Natural killer cell treated with Interleukin-12 subunit alpha and Interleukin-12 subunit beta and Interleukin-15 and Interleukin-18, amount 100 ng/mL, for 72 hours (primary cell): ENCODE results near the gene GALR2. TPM values are rescaled to one million over a fixed set of nuclear protein-coding genes. Genes with fewer than 3 reads are reported as not detected.
"Not testable (repeated sequence)": the region's sequence is repeated elsewhere in the genome, so short reads cannot be mapped to it uniquely, and the experiment has no call there.

Experiments used
- ATAC-seq, 2 donors: fragments of 150-1000 bp; cut with Tn5 transposase in 1 of 2; sonication (Bioruptor Pico), chemical (Tn5 transposase) in 1 of 2; 2 replicates each; pipeline ENCODE4 v1.10.0; 2021
- DNase-seq: peaks from one replicate; pipeline ENCODE4 v3.0.0; 2022; ENCODE audit warnings: low spot score
- H3K27ac Mint-ChIP-seq, 2 donors: 1 replicate in 1 of 2; 2 replicates in 1 of 2; pipeline ENCODE4 v1.8.0; 2022; ENCODE audit warnings: mixed read lengths in 2 of 2, mild to moderate bottlenecking in 1 of 2, moderate library complexity in 1 of 2
- H3K27me3 Mint-ChIP-seq, 2 donors: 1 replicate in 1 of 2; 2 replicates in 1 of 2; pipeline ENCODE4 v1.8.0; 2022; ENCODE audit warnings: mixed read lengths in 2 of 2
- H3K36me3 Mint-ChIP-seq: one replicate; pipeline ENCODE4 v1.8.0; 2022; ENCODE audit warnings: mixed read lengths
- H3K4me1 Mint-ChIP-seq, 2 donors: 1 replicate in 1 of 2; 2 replicates in 1 of 2; pipeline ENCODE4 v1.8.0; 2022; ENCODE audit warnings: low read depth in 2 of 2, mixed read lengths in 2 of 2, mild to moderate bottlenecking in 1 of 2
- H3K4me3 Mint-ChIP-seq: one replicate; pipeline ENCODE4 v1.8.0; 2022; ENCODE audit warnings: mixed read lengths
- H3K9me3 Mint-ChIP-seq: 2 replicates; pipeline ENCODE4 v1.8.0; 2022; ENCODE audit warnings: mixed read lengths
- total RNA-seq, 2 donors: library from RNA; stranded (reverse); gene quantifications; one replicate each; pipeline ENCODE4 v1.2.3, GENCODE V29; 2022

Gene GALR2
- total RNA-seq, 2 donors from 2014 or later = 0.21 to 0.75 TPM

DNA sequence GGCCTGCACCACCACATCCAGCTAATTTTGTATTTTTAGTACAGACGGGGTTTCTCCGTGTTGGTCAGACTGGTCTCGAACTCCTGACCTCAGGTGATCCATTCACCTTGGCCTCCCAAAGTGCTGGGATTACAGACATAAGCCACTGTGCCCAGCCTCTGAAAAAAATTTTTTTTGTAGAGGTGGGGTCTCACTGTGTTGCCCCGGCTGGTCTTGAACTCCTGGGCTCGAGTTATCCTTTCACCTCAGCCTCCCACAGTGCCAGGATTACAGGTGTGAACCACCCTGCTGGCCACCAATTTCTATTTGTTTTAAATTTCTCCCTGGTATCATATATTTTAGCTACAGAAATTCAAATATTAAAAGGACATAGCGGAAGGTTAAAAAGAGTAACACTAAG lies 16.3 kb upstream of the GALR2 start:
- not testable (repeated sequence) for H3K27ac Mint-ChIP-seq, DNase-seq, H3K4me3 Mint-ChIP-seq, ATAC-seq, H3K9me3 Mint-ChIP-seq, H3K27me3 Mint-ChIP-seq, H3K4me1 Mint-ChIP-seq
- peaks cover 22% of the 10 kb centered on the region for H3K36me3 Mint-ChIP-seq

DNA sequence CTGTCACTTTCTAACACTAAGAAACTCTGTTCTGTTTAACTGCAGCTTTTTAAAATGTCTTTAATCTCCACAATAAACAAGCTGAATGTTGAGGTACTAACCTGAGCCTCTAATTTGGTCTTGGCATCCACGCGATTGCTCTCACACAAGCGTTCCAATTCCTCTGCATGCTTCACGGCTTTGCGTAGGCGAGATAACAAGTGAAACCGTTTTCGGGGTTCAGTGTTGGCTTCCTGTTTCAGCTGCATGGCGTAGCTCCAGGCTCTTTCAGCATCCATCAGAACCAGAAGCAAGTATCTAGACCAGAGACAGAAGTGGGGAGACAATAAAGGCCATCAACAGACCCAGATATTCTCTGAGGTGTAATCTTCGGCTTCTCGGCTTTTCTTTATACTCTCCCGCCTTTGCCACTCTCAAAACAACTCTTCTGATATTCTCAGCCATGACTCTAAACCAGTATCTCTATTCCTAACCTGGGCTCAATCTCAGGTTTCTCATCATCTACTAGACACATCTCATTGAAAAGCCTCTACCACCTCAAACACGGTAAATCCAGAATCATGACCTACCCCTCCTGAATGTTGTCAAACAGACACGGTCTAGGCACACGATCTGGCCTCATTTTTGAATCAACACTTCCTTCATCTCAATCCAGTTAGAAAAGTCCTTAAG lies 10.6 kb upstream of the GALR2 start:
- Mint-ChIP-seq H3K27ac (peak overlapping the region; percentile 15 to 39), H3K9me3 (no peaks in the 10 kb centered on the region), H3K4me3 (no peak overlapping the region), H3K36me3 (peaks cover 33% of the 10 kb centered on the region), H3K4me1 (peaks cover 6 to 9% of the 10 kb centered on the region in 2 donors), H3K27me3 (no peaks in the 10 kb centered on the region)
- DNase-seq (no peak), ATAC-seq (no peak)

DNA sequence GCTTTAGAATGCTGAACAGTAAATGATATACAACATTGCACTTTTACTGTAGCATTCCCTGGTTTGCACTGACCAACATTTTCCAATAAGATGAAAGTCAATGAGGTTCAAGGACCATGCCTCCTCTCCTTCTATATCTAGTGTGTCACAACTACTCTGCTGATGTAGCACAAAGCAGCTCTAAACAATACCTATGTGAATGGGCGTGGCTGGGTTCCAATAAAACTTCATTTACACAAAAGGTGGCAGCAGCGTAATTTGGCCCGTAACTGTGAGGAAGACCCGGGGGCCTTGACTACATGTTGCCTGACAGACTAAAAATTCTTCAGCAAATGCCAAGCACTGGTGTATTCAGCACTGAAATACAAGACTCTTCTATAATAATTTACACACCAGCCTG lies 8.8 kb upstream of the GALR2 start:
- Mint-ChIP-seq H3K4me3 (no peak overlapping the region), H3K9me3 (no peaks in the 10 kb centered on the region), H3K27me3 (no peaks in the 10 kb centered on the region), H3K4me1 (peaks cover 12% of the 10 kb centered on the region in 2 donors), H3K27ac (no peak overlapping the region), H3K36me3 (peaks cover 27% of the 10 kb centered on the region)
- DNase-seq (no peak), ATAC-seq (no peak)

DNA sequence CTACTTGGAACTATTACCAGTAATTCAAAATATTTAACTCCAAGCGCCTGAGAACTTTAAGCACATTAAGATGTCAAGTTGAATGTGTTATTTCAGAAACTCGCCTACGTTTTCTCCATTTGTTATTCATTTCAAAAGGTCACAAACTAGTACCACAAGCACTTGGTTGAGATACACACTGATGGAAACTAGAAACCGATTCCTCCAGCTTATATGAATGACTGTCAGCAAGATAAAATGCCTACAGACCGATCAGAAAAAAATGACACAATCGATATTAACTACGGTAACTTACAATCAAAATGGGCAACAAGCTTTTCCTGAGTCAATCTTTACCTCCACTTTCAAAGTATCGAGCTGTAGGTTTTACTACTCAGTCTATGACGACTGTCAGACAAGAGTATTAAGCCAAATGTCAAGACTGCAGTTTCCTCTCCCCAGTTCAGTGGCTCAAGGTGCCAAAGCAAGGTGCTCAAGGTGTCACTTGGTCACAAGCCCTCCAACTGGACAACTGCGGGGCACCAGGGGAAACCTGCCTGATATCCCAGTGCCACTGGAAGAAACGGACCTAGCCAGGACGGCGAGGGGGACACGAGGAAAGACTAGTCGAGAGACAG lies 2.9 kb upstream of the GALR2 start:
- Mint-ChIP-seq H3K36me3 (peaks cover 13% of the 10 kb centered on the region), H3K9me3 (no peaks in the 10 kb centered on the region), H3K4me3 (peak overlapping the region; percentile 98), H3K27me3 (peaks cover 10 to 13% of the 10 kb centered on the region in 2 donors), H3K4me1 (peaks cover 21 to 28% of the 10 kb centered on the region in 2 donors), H3K27ac (peak overlapping the region; percentile 95 to 97)
- peak in 1 of 2 donors; percentile 2 for ATAC-seq
- no peak for DNase-seq

DNA sequence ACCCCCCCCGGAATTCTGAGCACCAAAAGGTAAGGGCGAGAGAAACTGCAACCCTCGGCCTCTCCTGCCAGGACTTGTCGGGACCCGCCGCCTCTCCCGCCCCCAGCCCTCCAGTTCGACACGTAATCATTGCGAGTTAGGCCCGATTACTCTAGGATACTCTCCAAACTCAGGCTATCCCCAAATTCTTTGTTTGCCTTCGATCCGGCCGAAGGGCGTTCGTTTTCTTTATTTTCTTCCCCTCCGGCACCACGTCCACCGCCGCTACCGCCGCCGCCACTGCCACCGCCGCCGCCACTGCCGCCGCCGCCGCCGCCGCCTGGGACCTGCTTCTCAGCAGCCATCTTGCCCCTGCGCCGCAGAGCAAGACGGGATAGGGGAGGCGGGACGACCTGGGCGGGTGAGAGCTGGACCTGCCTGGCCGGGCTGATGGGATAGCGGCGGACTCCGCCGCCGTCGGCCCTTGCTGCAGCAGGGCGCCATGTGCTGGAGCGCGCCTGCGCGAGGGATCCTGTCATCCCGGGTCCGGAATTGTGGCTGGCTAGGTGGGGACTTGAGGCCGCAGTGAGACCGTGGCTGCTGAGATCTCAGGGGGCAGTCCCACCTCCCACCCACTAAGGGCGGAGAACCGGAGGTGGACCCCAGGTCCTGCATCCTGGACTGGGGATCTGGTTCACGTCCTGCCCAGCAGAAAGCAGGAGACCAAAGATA lies 2.3 kb upstream of the GALR2 start, which contains the start of gene SRP68:
TSS of gene SRP68 (minus strand) at position 370 of the 711 bp plus-strand sequence. CDS start at position 344, 26 bp downstream.
- H3K4me1 Mint-ChIP-seq = peaks cover 26 to 33% of the 10 kb centered on the region in 2 donors
- peak within 1 kb of the TSS; percentile 95 to 97 for H3K27ac Mint-ChIP-seq
- peak within 1 kb of the TSS; percentile 98 for H3K4me3 Mint-ChIP-seq
- DNase-seq = peak; percentile 93
- ATAC-seq = peak; percentile 98 to 99
- peaks cover 17 to 20% of the 10 kb centered on the region in 2 donors for H3K27me3 Mint-ChIP-seq
- no peaks in the 10 kb centered on the region for H3K9me3 Mint-ChIP-seq
- H3K36me3 Mint-ChIP-seq = peaks cover 8% of the 10 kb centered on the region

DNA sequence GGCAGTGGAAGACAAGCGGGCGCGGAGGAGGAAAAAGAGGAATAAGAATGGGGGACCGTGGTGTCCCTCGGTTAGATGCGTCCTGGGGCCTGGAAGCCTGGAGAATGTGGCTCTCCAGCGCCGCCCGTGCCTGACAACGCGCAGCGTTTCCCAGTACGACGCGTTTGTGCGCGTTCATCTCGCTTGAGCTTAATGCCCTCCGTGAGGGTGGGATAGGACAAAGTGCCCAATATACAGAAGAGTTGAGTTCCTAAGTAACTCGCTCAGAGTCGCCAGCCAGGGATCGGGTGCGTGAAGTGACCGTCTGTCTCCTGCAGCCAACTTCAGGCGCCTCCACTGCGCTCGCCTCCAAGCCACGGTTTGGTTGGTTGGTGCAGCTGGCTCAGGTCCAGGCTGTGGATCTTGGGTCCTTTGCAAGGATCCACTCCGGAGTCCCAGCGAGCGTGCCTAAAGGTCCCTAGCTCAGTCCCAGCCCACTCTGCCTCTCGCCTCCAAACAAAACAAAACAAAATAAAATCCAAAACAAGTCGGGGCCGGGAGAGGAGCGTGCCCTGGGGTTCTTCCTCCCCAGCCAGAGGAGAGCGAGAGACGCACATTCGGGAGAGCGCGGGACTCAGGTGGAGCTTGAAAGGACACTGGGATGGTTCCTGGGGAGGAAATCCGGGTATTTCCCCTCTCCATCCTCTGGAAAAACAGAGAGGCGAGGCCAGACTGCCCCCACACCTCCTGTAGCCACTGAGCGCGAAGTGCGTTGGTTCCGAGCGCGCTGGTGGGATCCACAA lies 974 bp downstream of the GALR2 start:
- H3K9me3 Mint-ChIP-seq = no peaks in the 10 kb centered on the region
- ATAC-seq (no peak), DNase-seq (no peak)
- peaks cover 28 to 29% of the 10 kb centered on the region in 2 donors for H3K4me1 Mint-ChIP-seq
- H3K27me3 Mint-ChIP-seq = peaks cover 25 to 38% of the 10 kb centered on the region in 2 donors
- no peak overlapping the region for H3K4me3 Mint-ChIP-seq
- peaks cover 7% of the 10 kb centered on the region for H3K36me3 Mint-ChIP-seq
- H3K27ac Mint-ChIP-seq = no peak overlapping the region

DNA sequence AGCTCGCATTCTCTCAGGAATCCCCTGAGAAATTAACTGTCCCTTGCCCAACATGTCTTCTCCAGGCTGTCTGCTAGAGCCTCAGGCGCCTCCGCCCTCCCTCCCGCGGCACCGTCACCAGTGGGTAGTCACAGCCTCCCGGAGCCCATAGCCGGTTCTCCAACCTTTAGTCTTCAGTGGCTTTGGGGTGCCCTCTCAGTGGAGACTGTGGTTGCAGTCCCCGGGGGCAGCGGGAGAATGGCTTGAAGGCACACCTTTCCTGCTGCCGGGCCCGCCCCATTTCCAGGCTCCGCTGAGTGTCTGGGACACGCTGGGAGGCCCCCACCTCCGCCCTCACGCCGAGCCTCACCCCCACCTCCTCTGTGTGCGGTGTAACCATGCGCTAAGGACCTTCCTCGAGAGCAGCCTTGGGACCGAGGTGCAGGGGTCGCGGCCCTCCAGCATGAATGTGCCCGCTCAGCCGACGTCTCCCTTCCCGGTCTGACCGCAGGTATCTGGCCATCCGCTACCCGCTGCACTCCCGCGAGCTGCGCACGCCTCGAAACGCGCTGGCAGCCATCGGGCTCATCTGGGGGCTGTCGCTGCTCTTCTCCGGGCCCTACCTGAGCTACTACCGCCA lies 1.7 kb downstream of the GALR2 start:
- Mint-ChIP-seq H3K4me3 (no peak overlapping the region), H3K27ac (no peak overlapping the region)

DNA sequence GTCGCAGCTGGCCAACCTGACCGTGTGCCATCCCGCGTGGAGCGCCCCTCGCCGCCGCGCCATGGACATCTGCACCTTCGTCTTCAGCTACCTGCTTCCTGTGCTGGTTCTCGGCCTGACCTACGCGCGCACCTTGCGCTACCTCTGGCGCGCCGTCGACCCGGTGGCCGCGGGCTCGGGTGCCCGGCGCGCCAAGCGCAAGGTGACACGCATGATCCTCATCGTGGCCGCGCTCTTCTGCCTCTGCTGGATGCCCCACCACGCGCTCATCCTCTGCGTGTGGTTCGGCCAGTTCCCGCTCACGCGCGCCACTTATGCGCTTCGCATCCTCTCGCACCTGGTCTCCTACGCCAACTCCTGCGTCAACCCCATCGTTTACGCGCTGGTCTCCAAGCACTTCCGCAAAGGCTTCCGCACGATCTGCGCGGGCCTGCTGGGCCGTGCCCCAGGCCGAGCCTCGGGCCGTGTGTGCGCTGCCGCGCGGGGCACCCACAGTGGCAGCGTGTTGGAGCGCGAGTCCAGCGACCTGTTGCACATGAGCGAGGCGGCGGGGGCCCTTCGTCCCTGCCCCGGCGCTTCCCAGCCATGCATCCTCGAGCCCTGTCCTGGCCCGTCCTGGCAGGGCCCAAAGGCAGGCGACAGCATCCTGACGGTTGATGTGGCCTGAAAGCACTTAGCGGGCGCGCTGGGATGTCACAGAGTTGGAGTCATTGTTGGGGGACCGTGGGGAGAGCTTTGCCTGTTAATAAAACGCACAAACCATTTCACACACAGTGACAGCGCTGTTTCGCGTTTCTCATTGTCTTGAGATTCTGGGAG lies 2.4 kb downstream of the GALR2 start:
- H3K27ac Mint-ChIP-seq = no peak overlapping the region
- H3K9me3 Mint-ChIP-seq = no peaks in the 10 kb centered on the region
- peak overlapping the region; percentile 75 for H3K4me3 Mint-ChIP-seq
- peaks cover 1% of the 10 kb centered on the region for H3K36me3 Mint-ChIP-seq
- H3K27me3 Mint-ChIP-seq = peaks cover 25 to 38% of the 10 kb centered on the region in 2 donors
- DNase-seq (no peak), ATAC-seq (no peak)
- H3K4me1 Mint-ChIP-seq = peaks cover 16 to 17% of the 10 kb centered on the region in 2 donors

More for the DNA sequence above, 1.7 kb downstream of the GALR2 start:
- H3K4me1 Mint-ChIP-seq = peaks cover 23% of the 10 kb centered on the region in 2 donors
- H3K9me3 Mint-ChIP-seq = no peaks in the 10 kb centered on the region
- H3K27me3 Mint-ChIP-seq = peaks cover 25 to 38% of the 10 kb centered on the region in 2 donors
- no peak for DNase-seq
- no peak for ATAC-seq
- H3K36me3 Mint-ChIP-seq = peaks cover 7% of the 10 kb centered on the region

DNA sequence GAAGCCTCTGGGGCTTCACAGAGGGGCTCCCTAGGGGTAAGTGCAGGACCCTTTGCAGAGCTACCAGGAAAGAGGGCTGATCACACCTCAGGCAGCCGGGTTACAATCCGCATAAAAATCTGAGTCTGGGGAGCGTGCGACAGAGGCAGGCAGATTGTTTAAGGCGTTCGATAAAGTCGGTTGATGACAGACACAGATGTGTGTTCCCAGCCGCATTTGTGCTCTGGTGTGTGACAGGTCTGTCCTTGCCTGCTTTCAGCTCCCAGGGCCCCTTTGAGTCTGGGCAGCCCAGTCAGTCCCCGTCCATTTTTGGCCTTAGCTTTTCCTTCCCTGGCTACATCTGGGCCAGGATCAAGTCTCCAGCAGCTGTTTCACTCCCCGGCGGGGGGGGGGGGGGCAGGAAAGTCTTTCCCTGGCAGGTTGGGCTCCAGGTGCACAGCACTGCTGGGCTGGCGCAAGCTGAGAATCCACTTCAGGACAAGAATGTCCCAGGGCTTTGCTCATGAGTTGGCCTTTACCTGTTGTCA lies 3.1 kb downstream of the GALR2 start:
- DNase-seq (no peak), ATAC-seq (no peak)
- H3K27ac Mint-ChIP-seq = no peak overlapping the region
- no peak overlapping the region for H3K4me3 Mint-ChIP-seq
- peaks cover 15 to 17% of the 10 kb centered on the region in 2 donors for H3K4me1 Mint-ChIP-seq
- no peaks in the 10 kb centered on the region for H3K36me3 Mint-ChIP-seq
- no peaks in the 10 kb centered on the region for H3K9me3 Mint-ChIP-seq
- H3K27me3 Mint-ChIP-seq = peaks cover 25 to 38% of the 10 kb centered on the region in 2 donors

DNA sequence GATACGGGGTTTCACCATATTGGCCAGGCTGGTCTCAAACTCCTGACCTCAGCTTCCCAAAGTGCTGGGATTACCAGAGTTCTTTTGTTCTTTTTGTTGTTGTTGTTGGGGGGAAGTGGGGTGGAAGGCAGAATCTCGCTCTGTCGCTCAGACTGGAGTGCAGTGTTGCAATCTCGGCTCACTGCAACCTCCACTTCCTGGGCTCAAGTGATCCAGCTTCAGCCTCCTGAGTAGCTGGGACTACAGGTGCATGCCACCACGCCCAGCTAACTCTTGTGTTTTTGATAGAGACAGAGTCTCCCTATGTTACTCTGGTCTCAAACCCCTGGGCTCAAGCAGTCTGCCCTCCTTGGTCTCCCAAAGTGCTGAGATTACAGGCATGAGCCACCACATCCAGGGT lies 3.8 kb downstream of the GALR2 start:
- H3K4me1 Mint-ChIP-seq = peaks cover 15 to 17% of the 10 kb centered on the region in 2 donors
- not testable (repeated sequence) for H3K4me3 Mint-ChIP-seq, H3K9me3 Mint-ChIP-seq, H3K36me3 Mint-ChIP-seq, ATAC-seq, DNase-seq, H3K27ac Mint-ChIP-seq
- peaks cover 25 to 38% of the 10 kb centered on the region in 2 donors for H3K27me3 Mint-ChIP-seq

DNA sequence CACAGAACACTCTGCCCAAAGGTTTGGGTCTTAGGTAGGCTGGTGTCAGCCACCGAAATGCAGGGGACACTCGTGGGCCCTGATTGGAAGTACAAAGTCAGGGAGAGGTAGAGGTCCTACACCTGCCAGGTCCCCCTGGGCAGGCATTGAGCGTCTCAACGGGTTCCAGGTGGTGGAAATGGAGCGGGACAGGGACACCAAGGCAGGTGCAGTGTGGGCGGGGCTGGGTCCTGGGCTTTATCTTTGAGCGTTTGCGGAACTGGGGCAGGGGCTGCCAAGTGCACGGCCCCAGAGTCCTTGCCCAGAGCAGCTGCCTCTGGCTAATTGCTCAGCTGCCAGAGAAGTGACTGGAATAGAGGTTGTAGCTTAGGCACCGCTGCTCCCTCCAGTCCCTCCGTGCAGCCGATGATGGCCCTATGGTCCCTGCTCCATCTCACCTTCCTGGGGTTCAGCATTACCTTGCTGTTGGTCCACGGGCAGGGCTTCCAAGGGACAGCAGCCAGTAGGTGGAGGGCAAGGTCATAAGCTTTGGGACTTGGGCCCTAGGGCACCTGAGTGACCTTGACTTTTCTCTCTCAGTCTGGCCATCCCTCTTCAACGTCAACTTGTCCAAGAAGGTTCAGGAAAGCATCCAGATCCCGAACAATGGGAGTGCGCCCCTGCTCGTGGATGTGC lies 4.4 kb downstream of the GALR2 start, which contains the start of gene ZACN:
TSS of gene ZACN (plus strand) at position 323 of the 675 bp plus-strand sequence. CDS start at position 406, 83 bp downstream.
- no peaks in the 10 kb centered on the region for H3K9me3 Mint-ChIP-seq
- H3K4me3 Mint-ChIP-seq = no peak within 1 kb of the TSS
- peaks cover 25 to 38% of the 10 kb centered on the region in 2 donors for H3K27me3 Mint-ChIP-seq
- peaks cover 15 to 17% of the 10 kb centered on the region in 2 donors for H3K4me1 Mint-ChIP-seq
- no peak within 1 kb of the TSS for H3K27ac Mint-ChIP-seq
- DNase-seq (no peak), ATAC-seq (no peak)
- H3K36me3 Mint-ChIP-seq = no peaks in the 10 kb centered on the region

DNA sequence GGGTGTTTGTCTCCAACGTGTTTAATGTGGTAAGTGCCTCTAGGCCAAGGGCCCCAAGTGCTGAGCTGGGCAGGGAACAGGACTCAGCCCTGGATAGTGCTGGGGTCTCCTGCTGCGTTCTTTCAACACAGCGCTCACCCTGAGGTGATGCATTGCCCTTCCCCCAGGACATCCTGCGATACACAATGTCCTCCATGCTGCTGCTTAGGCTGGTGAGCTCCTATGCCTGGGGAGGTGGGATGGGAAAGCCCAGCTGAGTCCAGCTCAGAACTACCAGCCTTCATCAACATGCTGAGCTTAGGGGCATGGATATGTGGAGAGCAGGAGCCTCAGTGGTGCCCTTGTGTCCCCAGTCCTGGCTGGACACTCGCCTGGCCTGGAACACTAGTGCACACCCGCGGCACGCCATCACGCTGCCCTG lies 5.0 kb downstream of the GALR2 start:
- Mint-ChIP-seq H3K4me3 (no peak overlapping the region), H3K27ac (no peak overlapping the region), H3K27me3 (peaks cover 25 to 38% of the 10 kb centered on the region in 2 donors), H3K9me3 (no peaks in the 10 kb centered on the region), H3K36me3 (peaks cover 2% of the 10 kb centered on the region), H3K4me1 (peaks cover 15 to 17% of the 10 kb centered on the region in 2 donors)
- ATAC-seq (no peak), DNase-seq (no peak)
